ENCODE data around the gene ALLC. TPM values are rescaled to one million over a fixed set of nuclear protein-coding genes. Genes with fewer than 3 reads are reported as not detected.

ALLC gene
- total RNA-seq, 4 donors from 2014 or later = not detected

- Histone ChIP-seq H3K27ac (no peak overlapping the region), H3K36me3 (no peaks in the 10 kb centered on the region), H3K27me3 (no peaks in the 10 kb centered on the region), H3K4me1 (peaks cover 0 to 4% (median 1%) of the 10 kb centered on the region in 4 donors), H3K4me3 (no peak overlapping the region), H3K9me3 (no peaks in the 10 kb centered on the region)
- in situ Hi-C loops (cut with MboI; ENCODE audit: low pct_ligation_motif_present in 1 of 4, low pct_unique_long_range_greater_than_20kb in 1 of 4, low sequenced_read_pairs in 3 of 4) = no loop called here
- WGBS, 2 donors (ENCODE audit: low coverage in 1 of 2) = 72 to 79% methylated on average over 2 to 10 of the region's 10 CpGs
- intact Hi-C loops (cut with DNase I; ENCODE audit: low total_unique reads) = no loop called here
- no peak for TF ChIP-seq POLR2AphosphoS5 (IDR thresholded peaks at IDR 0.05)
- no peak for DNase-seq
These were observed 12.1 kb upstream of the ALLC start for GRCh38 chr2:3645745-3646389.

GRCh38 chr2:3646446-3646845, 11.6 kb upstream of the ALLC start:
- Histone ChIP-seq H3K9me3 (no peaks in the 10 kb centered on the region), H3K27me3 (peaks cover 1% of the 10 kb centered on the region), H3K36me3 (no peaks in the 10 kb centered on the region), H3K27ac (no peak overlapping the region), H3K4me3 (no peak overlapping the region), H3K4me1 (peaks cover 1 to 6% (median 2%) of the 10 kb centered on the region in 4 donors)
- 86 to 89% methylated on average over 5 to 8 of the region's 8 CpGs for WGBS, 2 donors (ENCODE audit: low coverage in 1 of 2)
- in situ Hi-C loops (cut with MboI; ENCODE audit: low pct_ligation_motif_present in 1 of 4, low pct_unique_long_range_greater_than_20kb in 1 of 4, low sequenced_read_pairs in 3 of 4) (no loop called here), intact Hi-C loops (cut with DNase I; ENCODE audit: low total_unique reads) (no loop called here)
- TF ChIP-seq POLR2A (IDR thresholded peaks at IDR 0.05) (no peak), CTCF (IDR thresholded peaks at IDR 0.05) (no peak), EP300 (IDR thresholded peaks at IDR 0.05; ENCODE audit: low read depth) (no peak), POLR2AphosphoS5 (IDR thresholded peaks at IDR 0.05) (no peak)
- no peak for DNase-seq

GRCh38 chr2:3647246-3647645, 10.8 kb upstream of the ALLC start:
- in situ Hi-C loops (cut with MboI; ENCODE audit: low pct_ligation_motif_present in 1 of 4, low pct_unique_long_range_greater_than_20kb in 1 of 4, low sequenced_read_pairs in 3 of 4) (no loop called here), intact Hi-C loops (cut with DNase I; ENCODE audit: low total_unique reads) (no loop called here)
- no peaks in the 10 kb centered on the region for H3K9me3 ChIP-seq
- WGBS, 2 donors (ENCODE audit: low coverage in 1 of 2) = 76% methylated on average over 13 of the region's 13 CpGs; no CpG with 5 or more reads in 1 of the 2 donors
- no peaks in the 10 kb centered on the region for H3K36me3 ChIP-seq
- TF ChIP-seq EP300 (IDR thresholded peaks at IDR 0.05; ENCODE audit: low read depth) (no peak), POLR2A (IDR thresholded peaks at IDR 0.05) (no peak), CTCF (IDR thresholded peaks at IDR 0.05) (no peak)
- H3K27ac ChIP-seq = no peak overlapping the region
- DNase-seq = no peak
- no peak overlapping the region for H3K4me3 ChIP-seq
- peaks cover 3 to 11% (median 7%) of the 10 kb centered on the region in 4 donors for H3K4me1 ChIP-seq
- peaks cover 9% of the 10 kb centered on the region for H3K27me3 ChIP-seq

GRCh38 chr2:3647831-3648651, 10.0 kb upstream of the ALLC start:
- WGBS, 2 donors (ENCODE audit: low coverage in 1 of 2) = 89% methylated on average over 13 of the region's 14 CpGs; no CpG with 5 or more reads in 1 of the 2 donors
- Histone ChIP-seq H3K4me3 (no peak overlapping the region), H3K4me1 (peaks cover 3 to 11% (median 7%) of the 10 kb centered on the region in 4 donors), H3K36me3 (no peaks in the 10 kb centered on the region), H3K9me3 (no peaks in the 10 kb centered on the region), H3K27me3 (peaks cover 9% of the 10 kb centered on the region), H3K27ac (no peak overlapping the region)
- TF ChIP-seq POLR2A (IDR thresholded peaks at IDR 0.05) (no peak), CTCF (IDR thresholded peaks at IDR 0.05) (no peak), EP300 (IDR thresholded peaks at IDR 0.05; ENCODE audit: low read depth) (no peak), POLR2AphosphoS5 (IDR thresholded peaks at IDR 0.05) (no peak)
- intact Hi-C loops (cut with DNase I; ENCODE audit: low total_unique reads) = no loop called here
- in situ Hi-C loops (cut with MboI; ENCODE audit: low pct_ligation_motif_present in 1 of 4, low pct_unique_long_range_greater_than_20kb in 1 of 4, low sequenced_read_pairs in 3 of 4) = no loop called here
- no peak for DNase-seq

Measured in transverse colon (tissue), 4 donors.